Activated T-helper 1 cell treated with anti-CD3 and anti-CD28 coated beads, Interleukin-12 subunit alpha, Interleukin-12 subunit beta, Interleukin-2, Interleukin-4 antibody, amounts not matched to agents 30 ng/mL and 10 ng/mL and 1 ng/mL, durations not matched to agents 14 hours and 24 hours and 36 hours (primary cell): ENCODE results near the gene SRGAP1. TPM values are rescaled to one million over a fixed set of nuclear protein-coding genes. Genes with fewer than 3 reads are reported as not detected.
"Not testable (repeated sequence)": the region's sequence is repeated elsewhere in the genome, so short reads cannot be mapped to it uniquely, and the experiment has no call there.

Experiments used
- DNase-seq: peaks from one replicate; pipeline ENCODE4 v3.0.0; 2021; ENCODE audit warnings: low spot score
- H3K27ac Mint-ChIP-seq: one replicate; pipeline ENCODE4 v1.8.0; 2021; ENCODE audit warnings: mild to moderate bottlenecking, mixed read lengths
- H3K27me3 Mint-ChIP-seq: one replicate; pipeline ENCODE4 v1.8.0; 2022; ENCODE audit warnings: mild to moderate bottlenecking, moderate library complexity, mixed read lengths; ENCODE audit not compliant: insufficient read depth
- H3K36me3 Mint-ChIP-seq: one replicate; pipeline ENCODE4 v1.8.0; 2021; ENCODE audit warnings: low read depth, mixed read lengths
- H3K4me1 Mint-ChIP-seq: one replicate; pipeline ENCODE4 v1.8.0; 2021; ENCODE audit warnings: low read depth, mixed read lengths
- H3K4me3 Mint-ChIP-seq: one replicate; pipeline ENCODE4 v1.8.0; 2021; ENCODE audit warnings: mild to moderate bottlenecking, moderate library complexity, mixed read lengths
- H3K9me3 Mint-ChIP-seq: one replicate; pipeline ENCODE4 v1.8.0; 2021; ENCODE audit warnings: mixed read lengths
- intact Hi-C: fragments of 100-400 bp; cut with micrococcal nuclease; formaldehyde crosslinking; loops from one replicate; pipeline ENCODE4 v1.15.1; 2024
- total RNA-seq: library from RNA; stranded (reverse); gene quantifications from 2 replicates; pipeline ENCODE4 v1.2.3, GENCODE V29; 2022

SRGAP1 gene
- total RNA-seq, 1 donor from 2014 or later: 0.03 TPM

GRCh38 chr12:64057706-64058105 is 213.2 kb downstream of the SRGAP1 start:
- Mint-ChIP-seq H3K9me3 (no peaks in the 10 kb centered on the region), H3K27ac (no peak overlapping the region), H3K4me3 (no peak overlapping the region), H3K4me1 (no peaks in the 10 kb centered on the region), H3K27me3 (peaks cover 7% of the 10 kb centered on the region), H3K36me3 (no peaks in the 10 kb centered on the region)
- no peak for DNase-seq
- intact Hi-C loops: no loop called here

GRCh38 chr12:64058541-64059265 is 214.2 kb downstream of the SRGAP1 start:
- Mint-ChIP-seq H3K27me3 (peaks cover 7% of the 10 kb centered on the region), H3K9me3 (no peaks in the 10 kb centered on the region), H3K36me3 (no peaks in the 10 kb centered on the region), H3K4me1 (no peaks in the 10 kb centered on the region), H3K4me3 (no peak overlapping the region), H3K27ac (no peak overlapping the region)
- no peak for DNase-seq
- intact Hi-C loops: no loop called here

GRCh38 chr12:64059685-64060084 is 215.2 kb downstream of the SRGAP1 start:
- Mint-ChIP-seq H3K4me3 (no peak overlapping the region), H3K9me3 (no peaks in the 10 kb centered on the region), H3K36me3 (no peaks in the 10 kb centered on the region), H3K27ac (no peak overlapping the region), H3K27me3 (peaks cover 7% of the 10 kb centered on the region), H3K4me1 (no peaks in the 10 kb centered on the region)
- DNase-seq: no peak
- intact Hi-C loops: no loop called here

GRCh38 chr12:64061868-64062375 is 217.4 kb downstream of the SRGAP1 start:
- no peak overlapping the region for H3K27ac Mint-ChIP-seq
- intact Hi-C loops: no loop called here
- no peaks in the 10 kb centered on the region for H3K36me3 Mint-ChIP-seq
- no peaks in the 10 kb centered on the region for H3K9me3 Mint-ChIP-seq
- no peak overlapping the region for H3K4me3 Mint-ChIP-seq
- H3K27me3 Mint-ChIP-seq: peaks cover 3% of the 10 kb centered on the region
- no peaks in the 10 kb centered on the region for H3K4me1 Mint-ChIP-seq
- DNase-seq: no peak

GRCh38 chr12:64063121-64063520 is 218.6 kb downstream of the SRGAP1 start:
- intact Hi-C loops: no loop called here
- H3K27me3 Mint-ChIP-seq: peaks cover 3% of the 10 kb centered on the region
- H3K27ac Mint-ChIP-seq: no peak overlapping the region
- H3K4me1 Mint-ChIP-seq: no peaks in the 10 kb centered on the region
- H3K36me3 Mint-ChIP-seq: no peaks in the 10 kb centered on the region
- no peak for DNase-seq
- H3K4me3 Mint-ChIP-seq: no peak overlapping the region
- H3K9me3 Mint-ChIP-seq: no peaks in the 10 kb centered on the region

- Mint-ChIP-seq H3K36me3 (no peaks in the 10 kb centered on the region), H3K27ac (no peak overlapping the region), H3K4me3 (no peak overlapping the region), H3K27me3 (peaks cover 3% of the 10 kb centered on the region), H3K9me3 (no peaks in the 10 kb centered on the region), H3K4me1 (no peaks in the 10 kb centered on the region)
- intact Hi-C loops: no loop called here
- no peak for DNase-seq
These were observed 219.7 kb downstream of the SRGAP1 start for GRCh38 chr12:64064240-64064639.

GRCh38 chr12:64064706-64065105 is 220.2 kb downstream of the SRGAP1 start:
- Mint-ChIP-seq H3K4me3 (no peak overlapping the region), H3K27ac (no peak overlapping the region), H3K9me3 (no peaks in the 10 kb centered on the region), H3K4me1 (no peaks in the 10 kb centered on the region), H3K27me3 (peaks cover 3% of the 10 kb centered on the region), H3K36me3 (no peaks in the 10 kb centered on the region)
- intact Hi-C loops: no loop called here
- no peak for DNase-seq

GRCh38 chr12:64065881-64066451 is 221.5 kb downstream of the SRGAP1 start:
- H3K4me1 Mint-ChIP-seq: no peaks in the 10 kb centered on the region
- no peaks in the 10 kb centered on the region for H3K36me3 Mint-ChIP-seq
- no peak overlapping the region for H3K27ac Mint-ChIP-seq
- intact Hi-C loops: no loop called here
- DNase-seq: no peak
- H3K27me3 Mint-ChIP-seq: no peaks in the 10 kb centered on the region
- no peak overlapping the region for H3K4me3 Mint-ChIP-seq
- H3K9me3 Mint-ChIP-seq: no peaks in the 10 kb centered on the region

GRCh38 chr12:64066776-64067175 is 222.3 kb downstream of the SRGAP1 start:
- no peaks in the 10 kb centered on the region for H3K27me3 Mint-ChIP-seq
- H3K4me3 Mint-ChIP-seq: no peak overlapping the region
- H3K4me1 Mint-ChIP-seq: no peaks in the 10 kb centered on the region

GRCh38 chr12:64070454-64070853 is 226.0 kb downstream of the SRGAP1 start:
- no peaks in the 10 kb centered on the region for H3K27me3 Mint-ChIP-seq
- no peak overlapping the region for H3K4me3 Mint-ChIP-seq
- no peak overlapping the region for H3K27ac Mint-ChIP-seq
- intact Hi-C loops: no loop called here
- DNase-seq: no peak
- H3K4me1 Mint-ChIP-seq: no peaks in the 10 kb centered on the region
- H3K9me3 Mint-ChIP-seq: no peaks in the 10 kb centered on the region
- no peaks in the 10 kb centered on the region for H3K36me3 Mint-ChIP-seq

More at GRCh38 chr12:64066776-64067175, 222.3 kb downstream of the SRGAP1 start:
- no peaks in the 10 kb centered on the region for H3K36me3 Mint-ChIP-seq
- no peak for DNase-seq
- intact Hi-C loops: no loop called here
- no peak overlapping the region for H3K27ac Mint-ChIP-seq
- no peaks in the 10 kb centered on the region for H3K9me3 Mint-ChIP-seq

GRCh38 chr12:64072916-64073575 is 228.5 kb downstream of the SRGAP1 start:
- no peaks in the 10 kb centered on the region for H3K27me3 Mint-ChIP-seq
- no peaks in the 10 kb centered on the region for H3K4me1 Mint-ChIP-seq
- no peak overlapping the region for H3K27ac Mint-ChIP-seq
- no peak overlapping the region for H3K4me3 Mint-ChIP-seq
- intact Hi-C loops: no loop called here
- DNase-seq: no peak
- H3K36me3 Mint-ChIP-seq: no peaks in the 10 kb centered on the region
- no peaks in the 10 kb centered on the region for H3K9me3 Mint-ChIP-seq

GRCh38 chr12:64076565-64076964 is 232.1 kb downstream of the SRGAP1 start:
- H3K36me3 Mint-ChIP-seq, intact Hi-C loops, DNase-seq, H3K4me1 Mint-ChIP-seq, H3K4me3 Mint-ChIP-seq, H3K27ac Mint-ChIP-seq, H3K9me3 Mint-ChIP-seq, H3K27me3 Mint-ChIP-seq: not testable (repeated sequence)

- intact Hi-C loops: no loop called here
These were observed 233.4 kb downstream of the SRGAP1 start for GRCh38 chr12:64077922-64078321.

More at GRCh38 chr12:64077922-64078321, 233.4 kb downstream of the SRGAP1 start:
- H3K27ac Mint-ChIP-seq: no peak overlapping the region
- no peaks in the 10 kb centered on the region for H3K4me1 Mint-ChIP-seq
- H3K9me3 Mint-ChIP-seq: no peaks in the 10 kb centered on the region
- H3K36me3 Mint-ChIP-seq: no peaks in the 10 kb centered on the region
- peaks cover 2% of the 10 kb centered on the region for H3K27me3 Mint-ChIP-seq
- no peak for DNase-seq
- H3K4me3 Mint-ChIP-seq: no peak overlapping the region
